Large intestine (tissue), 3 donors: Measurements from ENCODE around the gene NRXN2. TPM values are rescaled to one million over a fixed set of nuclear protein-coding genes. Genes with fewer than 3 reads are reported as not detected.

ENCODE experiments used
- DNase-seq, 2 donors: peaks; one replicate each; pipeline versions ENCODE4 v3.0.0 to v3.0.0-alpha.2; 2013
- H3K27ac ChIP-seq: one replicate; pipeline ENCODE4 v1.5.1; 2013; ENCODE audit warnings: low read length
- H3K27me3 ChIP-seq: 2 replicates; pipeline ENCODE4 v1.6.1; 2013; ENCODE audit warnings: low read length; ENCODE audit not compliant: control insufficient read depth, insufficient read depth
- H3K36me3 ChIP-seq: 2 replicates; pipeline ENCODE4 v1.6.1; 2013; ENCODE audit warnings: low read length; ENCODE audit not compliant: control insufficient read depth, insufficient read depth
- H3K4me1 ChIP-seq: one replicate; pipeline ENCODE4 v1.6.1; 2013; ENCODE audit warnings: low read length; ENCODE audit not compliant: control insufficient read depth, insufficient read depth
- H3K4me3 ChIP-seq: one replicate; pipeline ENCODE4 v1.5.1; 2013; ENCODE audit warnings: low read length
- H3K9me3 ChIP-seq: one replicate; pipeline ENCODE4 v1.6.1; 2013; ENCODE audit warnings: mild to moderate bottlenecking, low read depth, low read length, moderate library complexity; ENCODE audit not compliant: control insufficient read depth
- WGBS: methylation state at CpG from one replicate; pipeline ENCODE4 v1.1.5; 2013; ENCODE audit warnings: low lambda C conversion rate; ENCODE audit not compliant: insufficient coverage; 5-methylcytosine and 5-hydroxymethylcytosine counted together
- polyA plus RNA-seq: library from polyadenylated mRNA; unstranded; fragments of 120-200 nt; gene quantifications from one replicate; pipeline ENCODE4 v1.2.1, GENCODE V29; 2013

NRXN2 gene
- polyA plus RNA-seq, 1 donor: 13.8 TPM

GRCh38 chr11:64577202-64577601 is 145.8 kb downstream of the NRXN2 start:
- Histone ChIP-seq H3K9me3 (no peaks in the 10 kb centered on the region), H3K4me1 (peaks cover 13% of the 10 kb centered on the region), H3K27ac (no peak overlapping the region), H3K4me3 (no peak overlapping the region), H3K27me3 (no peaks in the 10 kb centered on the region), H3K36me3 (no peaks in the 10 kb centered on the region)
- 81% methylated on average over 3 of the region's 6 CpGs for WGBS
- no peak for DNase-seq

DNA sequence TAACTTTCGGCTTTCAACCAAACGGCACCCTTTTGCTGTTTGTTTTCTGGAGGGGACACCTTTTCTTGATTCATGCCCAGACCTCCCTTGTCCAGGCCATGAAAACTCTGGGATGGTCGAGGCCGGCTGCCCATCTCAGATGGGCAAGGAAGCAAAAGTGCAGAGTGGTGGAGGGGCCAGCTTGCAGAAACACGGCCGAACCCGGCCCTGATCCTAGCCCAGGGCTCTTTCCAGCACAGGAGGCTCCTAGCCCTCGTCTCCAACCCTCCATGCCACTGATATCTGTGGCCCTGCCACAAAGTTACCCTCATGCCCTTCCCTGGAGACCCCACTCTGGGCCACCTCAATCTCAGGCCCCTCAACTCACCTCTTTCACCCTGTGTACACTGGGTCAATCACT is 150.9 kb downstream of the NRXN2 start:
- Histone ChIP-seq H3K4me1 (peaks cover under 1% of the 10 kb centered on the region), H3K27ac (no peak overlapping the region), H3K36me3 (no peaks in the 10 kb centered on the region), H3K9me3 (no peaks in the 10 kb centered on the region), H3K27me3 (no peaks in the 10 kb centered on the region), H3K4me3 (no peak overlapping the region)
- no peak for DNase-seq
- no CpG with 5 or more reads among the region's 8 CpGs for WGBS

DNA sequence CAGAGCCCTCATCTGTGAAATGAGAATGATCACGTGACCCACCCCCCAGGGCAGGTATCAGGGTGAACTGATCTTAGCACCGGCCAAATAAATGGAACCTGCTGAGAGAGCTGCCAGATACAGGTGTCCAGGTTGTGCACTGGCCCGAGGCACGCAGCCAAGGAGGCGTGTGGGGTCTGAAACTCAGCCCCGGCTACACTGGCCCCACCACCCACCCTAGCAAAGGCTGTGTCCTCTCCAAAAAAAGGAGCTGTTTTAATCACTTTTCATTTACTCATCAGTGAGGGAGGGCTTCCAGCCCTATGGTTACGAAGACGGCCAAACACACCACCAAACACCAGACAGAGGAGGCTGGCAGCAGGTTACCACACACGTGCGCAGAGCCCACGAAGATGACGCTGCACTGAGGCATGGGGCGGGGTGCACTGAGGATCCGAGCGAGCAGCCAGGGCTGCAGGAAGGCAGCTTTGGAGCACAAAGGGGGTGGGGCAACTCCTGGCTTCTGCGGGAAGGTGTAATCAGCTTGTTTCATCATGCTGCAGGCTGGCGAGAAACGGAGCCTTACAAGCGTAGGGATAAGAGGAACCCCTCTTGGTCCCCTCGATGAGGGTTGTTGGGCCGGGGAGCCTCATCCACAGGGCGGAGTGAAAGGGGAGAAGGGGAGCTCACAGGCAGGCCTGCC is 151.4 kb downstream of the NRXN2 start:
- no peak overlapping the region for H3K4me3 ChIP-seq
- no peak overlapping the region for H3K27ac ChIP-seq
- H3K9me3 ChIP-seq: no peaks in the 10 kb centered on the region
- no peaks in the 10 kb centered on the region for H3K36me3 ChIP-seq
- DNase-seq: peak; percentile 50
- H3K4me1 ChIP-seq: peaks cover 7% of the 10 kb centered on the region
- H3K27me3 ChIP-seq: no peaks in the 10 kb centered on the region
- WGBS: no CpG with 5 or more reads among the region's 22 CpGs

GRCh38 chr11:64571050-64571409 is 152.0 kb downstream of the NRXN2 start:
- H3K4me3 ChIP-seq: no peak overlapping the region
- no peaks in the 10 kb centered on the region for H3K9me3 ChIP-seq
- no peaks in the 10 kb centered on the region for H3K27me3 ChIP-seq
- peaks cover 9% of the 10 kb centered on the region for H3K4me1 ChIP-seq
- no peak for DNase-seq
- no peaks in the 10 kb centered on the region for H3K36me3 ChIP-seq
- no CpG with 5 or more reads among the region's 11 CpGs for WGBS
- H3K27ac ChIP-seq: no peak overlapping the region

GRCh38 chr11:64570341-64570740 is 152.7 kb downstream of the NRXN2 start:
- whole genome bisulfite sequencing: no CpG with 5 or more reads among the region's 3 CpGs

DNA sequence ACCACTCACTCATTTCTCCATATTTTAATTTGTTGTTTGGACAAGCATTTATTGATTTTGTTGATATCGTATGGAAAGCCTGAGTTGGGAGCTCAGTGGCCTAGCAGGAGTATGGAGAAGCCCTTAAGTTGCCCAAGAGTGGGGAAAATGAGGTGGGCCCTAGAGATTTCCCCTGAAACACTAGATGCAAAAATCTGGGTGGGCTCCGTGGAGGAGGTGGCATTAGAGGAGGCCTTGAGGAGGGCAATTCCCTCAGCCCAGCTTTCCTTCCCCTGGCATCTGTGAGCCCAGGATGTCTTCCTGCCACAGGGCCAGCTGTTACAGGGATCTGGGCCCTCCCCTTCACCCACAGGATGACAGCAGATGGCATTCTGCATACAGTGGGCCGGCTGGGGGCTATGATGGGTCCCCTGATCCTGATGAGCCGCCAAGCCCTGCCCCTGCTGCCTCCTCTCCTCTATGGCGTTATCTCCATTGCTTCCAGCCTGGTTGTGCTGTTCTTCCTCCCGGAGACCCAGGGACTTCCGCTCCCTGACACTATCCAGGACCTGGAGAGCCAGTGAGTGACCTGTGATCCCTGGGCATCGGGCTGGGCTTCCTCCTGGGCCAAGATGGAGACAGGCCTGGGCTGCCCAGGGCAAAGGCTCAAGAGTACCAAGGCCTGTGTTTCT is 153.6 kb downstream of the NRXN2 start:
- no peak overlapping the region for H3K27ac ChIP-seq
- no peaks in the 10 kb centered on the region for H3K27me3 ChIP-seq
- WGBS: no CpG with 5 or more reads among the region's 8 CpGs
- no peak overlapping the region for H3K4me3 ChIP-seq
- no peaks in the 10 kb centered on the region for H3K9me3 ChIP-seq
- DNase-seq: no peak
- H3K4me1 ChIP-seq: peaks cover 12% of the 10 kb centered on the region
- H3K36me3 ChIP-seq: no peaks in the 10 kb centered on the region

More at GRCh38 chr11:64570341-64570740, 152.7 kb downstream of the NRXN2 start:
- Histone ChIP-seq H3K36me3 (no peaks in the 10 kb centered on the region), H3K27ac (no peak overlapping the region), H3K9me3 (no peaks in the 10 kb centered on the region), H3K27me3 (no peaks in the 10 kb centered on the region), H3K4me3 (no peak overlapping the region), H3K4me1 (peaks cover 12% of the 10 kb centered on the region)
- DNase-seq: no peak

DNA sequence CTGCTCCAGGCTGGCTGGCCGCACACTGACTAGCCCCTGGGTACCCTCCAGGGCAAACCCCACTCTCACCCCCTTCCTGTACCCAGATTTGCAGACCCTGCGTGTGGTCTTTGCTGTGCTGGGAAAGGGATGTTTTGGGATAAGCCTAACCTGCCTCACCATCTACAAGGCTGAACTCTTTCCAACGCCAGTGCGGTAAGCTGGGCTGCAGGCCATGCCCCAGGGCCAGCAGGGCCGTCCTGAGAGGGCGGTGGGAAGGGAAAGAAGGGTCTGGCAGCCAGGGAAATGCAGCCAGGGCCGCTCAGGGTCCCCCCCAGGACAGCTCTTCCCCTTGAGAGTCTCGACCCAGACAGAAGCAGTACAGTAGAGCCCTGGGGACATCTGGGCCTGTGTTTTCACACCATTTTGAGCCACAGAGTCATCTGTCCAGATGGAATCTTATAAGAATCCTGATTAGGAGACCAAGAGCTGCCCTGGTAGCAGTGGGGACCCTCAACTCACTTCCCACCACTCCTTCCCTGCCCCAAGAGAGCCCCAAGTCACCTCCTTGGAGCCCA is 154.3 kb downstream of the NRXN2 start:
- H3K4me1 ChIP-seq: peaks cover 12% of the 10 kb centered on the region
- DNase-seq: no peak
- H3K27ac ChIP-seq: no peak overlapping the region
- no peaks in the 10 kb centered on the region for H3K9me3 ChIP-seq
- WGBS: no CpG with 5 or more reads among the region's 8 CpGs
- no peak overlapping the region for H3K4me3 ChIP-seq
- H3K36me3 ChIP-seq: no peaks in the 10 kb centered on the region
- no peaks in the 10 kb centered on the region for H3K27me3 ChIP-seq

GRCh38 chr11:64568041-64568571 is 154.9 kb downstream of the NRXN2 start:
- no CpG with 5 or more reads among the region's 34 CpGs for WGBS
- DNase-seq: no peak
- no peaks in the 10 kb centered on the region for H3K27me3 ChIP-seq
- no peak overlapping the region for H3K4me3 ChIP-seq
- H3K9me3 ChIP-seq: no peaks in the 10 kb centered on the region
- no peaks in the 10 kb centered on the region for H3K36me3 ChIP-seq
- no peak overlapping the region for H3K27ac ChIP-seq
- H3K4me1 ChIP-seq: peaks cover 12% of the 10 kb centered on the region

GRCh38 chr11:64566915-64567891 is 155.8 kb downstream of the NRXN2 start:
- Histone ChIP-seq H3K9me3 (no peaks in the 10 kb centered on the region), H3K27me3 (no peaks in the 10 kb centered on the region), H3K4me1 (peaks cover 12% of the 10 kb centered on the region), H3K4me3 (no peak overlapping the region), H3K36me3 (no peaks in the 10 kb centered on the region), H3K27ac (no peak overlapping the region)
- no peak for DNase-seq
- WGBS: no CpG with 5 or more reads among the region's 30 CpGs
